ENCODE data around the gene CLDN9. TPM values are rescaled to one million over a fixed set of nuclear protein-coding genes. Genes with fewer than 3 reads are reported as not detected.

Gene CLDN9
- total and polyA plus RNA-seq, 9 of the 15 experiments (the other 6 are each of a cell fraction or from before 2014, with no cell fraction given), result 0.12 to 0.44 (median 0.22) TPM; not detected in 4

GRCh38 chr16:2963723-2964474 lies 48.8 kb upstream of the CLDN9 start, which contains the start of gene KREMEN2 (continued):
- TF ChIP-seq STAT6 (CRISPR knock-in tag; IDR thresholded peaks at IDR 0.05), result no peak
- no peak for TF ChIP-seq ADNP (tag; IDR thresholded peaks at IDR 0.05)
- TF ChIP-seq PHF20 (IDR thresholded peaks at IDR 0.05; ENCODE audit: partially characterized antibody), result no peak
- TF ChIP-seq FOXA3 (CRISPR knock-in tag; conservative IDR thresholded peaks at IDR 0.05 in 1 of 2, IDR thresholded peaks at IDR 0.05 in 1 of 2), result no peak; a peak in 1 of 4 replicates
- TF ChIP-seq ZNF655 (CRISPR knock-in tag; IDR thresholded peaks at IDR 0.05), result no peak
- TF ChIP-seq ZNF217 (CRISPR knock-in tag; IDR thresholded peaks at IDR 0.05), result no peak
- peak; percentile 52; the same call in 1 of the 2 replicates for TF ChIP-seq CTBP1 (IDR thresholded peaks at IDR 0.05; ENCODE audit: borderline replicate concordance)
- TF ChIP-seq KLF1 (tag; IDR thresholded peaks at IDR 0.05), result no peak
- peak; percentile 67 for TF ChIP-seq PCBP1 (IDR thresholded peaks at IDR 0.05; ENCODE audit: low read depth, low read length, poor library complexity, severe bottlenecking)
- no peak for TF ChIP-seq MYBL2 (IDR thresholded peaks at IDR 0.05; ENCODE audit: low read depth)
- TF ChIP-seq MYBL2 (CRISPR knock-in tag; IDR thresholded peaks at IDR 0.05; ENCODE audit: borderline replicate concordance), result no peak
- no peak for TF ChIP-seq ZNF75A (CRISPR knock-in tag; IDR thresholded peaks at IDR 0.05)
- TF ChIP-seq ZNF76 (CRISPR knock-in tag; IDR thresholded peaks at IDR 0.05; ENCODE audit: borderline replicate concordance), result no peak
- TF ChIP-seq HNRNPUL1 (IDR thresholded peaks at IDR 0.05; ENCODE audit: low read length), result no peak
- peak; percentile 52 for TF ChIP-seq TBP (optimal IDR thresholded peaks at IDR 0.05; ENCODE audit: low read depth, low read length)
- no peak for TF ChIP-seq SLC30A9 (CRISPR knock-in tag; IDR thresholded peaks at IDR 0.05)
- no peak for TF ChIP-seq MYNN (IDR thresholded peaks at IDR 0.05)
- no peak for TF ChIP-seq MYNN (CRISPR knock-in tag; IDR thresholded peaks at IDR 0.05)
- no peak for TF ChIP-seq ZNF232 (CRISPR knock-in tag; IDR thresholded peaks at IDR 0.05)
- no peak for TF ChIP-seq SRSF7 (optimal IDR thresholded peaks at IDR 0.05; ENCODE audit: low read depth, low read length)
- no peak for TF ChIP-seq RFX1 (IDR thresholded peaks at IDR 0.05)
- no peak for TF ChIP-seq AFF1 (IDR thresholded peaks at IDR 0.05; ENCODE audit: low read depth in 1 of 2, partially characterized antibody in 2 of 2)
